GM12878 (cell line): ENCODE results near the gene CACNG1. TPM values are rescaled to one million over a fixed set of nuclear protein-coding genes. Genes with fewer than 3 reads are reported as not detected.

Experiments used
- ATAC-seq: fragments of 200-7000 bp; cut with Tn5 transposase; 3 replicates; pipeline ENCODE4 v1.9.1; 2020; ENCODE audit warnings: mild to moderate bottlenecking, moderate library complexity
- BruUV-seq: library from RNA; stranded (reverse); fragments of 400-500 nt; replicated peaks from 2 replicates; lab custom pipeline; 2021; lab: Mats Ljungman, UMichigan
- CTCF ChIA-PET: fragments of 300-600 bp; sonication (Branson Sonifier 250); formaldehyde crosslinking; extraction: SDS; loops from one replicate; lab custom pipeline; 2021; ENCODE audit warnings: inconsistent platforms; lab: Yijun Ruan, JAX
- POLR2A ChIA-PET: fragments of 350-600 bp; formaldehyde crosslinking; extraction: SDS; loops from one replicate; lab custom pipeline; 2021; ENCODE audit warnings: inconsistent platforms; lab: Charles Lee
- RAD21 ChIA-PET: fragments of 300-600 bp; sonication (Branson Sonifier 250); formaldehyde crosslinking; loops from one replicate; lab custom pipeline; 2023; ENCODE audit warnings: antibody characterized with exemption; ENCODE audit not compliant: unreplicated experiment; lab: Charles Lee
- SMC1A ChIA-PET: fragments of 300-600 bp; sonication (Branson Sonifier 250); formaldehyde crosslinking; loops from one replicate; lab custom pipeline; 2023; ENCODE audit not compliant: unreplicated experiment, uncharacterized antibody; lab: Charles Lee
- DNase-seq: peaks from one replicate; pipeline ENCODE4 v3.0.0-alpha.2; 2011; ENCODE audit warnings: low read depth, low spot score
- FAIRE-seq: peaks from 3 replicates; lab custom pipeline; 2011; peaks lifted over from hg19 to GRCh38; lab: Jason Lieb, UNC
- H2AFZ ChIP-seq: 2 replicates; pipeline ENCODE4 v1.6.0; 2011; ENCODE audit warnings: low read depth, low read length, control low read depth; ENCODE audit not compliant: control insufficient read depth
- H3K27ac ChIP-seq: 2 replicates; pipeline ENCODE4 v1.5.1; 2011; ENCODE audit warnings: control low read depth; ENCODE audit not compliant: control insufficient read depth, insufficient read depth
- H3K27me3 ChIP-seq, 2 experiments: replicated peaks in 1 of 2; 2 replicates each; pipeline versions ENCODE4 v1.6.0 to v1.6.1; 2011; ENCODE audit warnings: low read length in 1 of 2; ENCODE audit not compliant: control insufficient read depth in 2 of 2, insufficient read depth in 2 of 2
- H3K36me3 ChIP-seq, 2 experiments: 2 replicates each; pipeline ENCODE4 v1.5.1; 2011; ENCODE audit warnings: low read length in 1 of 2; ENCODE audit not compliant: control insufficient read depth in 2 of 2, insufficient read depth in 2 of 2
- H3K4me1 ChIP-seq: 2 replicates; pipeline ENCODE4 v1.6.1; 2011; ENCODE audit warnings: mild to moderate bottlenecking, low read length, moderate library complexity, mixed read lengths; ENCODE audit not compliant: control insufficient read depth, insufficient read depth
- H3K4me2 ChIP-seq: 2 replicates; pipeline ENCODE4 v1.6.0; 2011; ENCODE audit warnings: control low read depth; ENCODE audit not compliant: control insufficient read depth, insufficient read depth
- H3K4me3 ChIP-seq: fragments of 200-600 bp; sonication (generic); 2 replicates; pipeline ENCODE4 v1.5.1; 2016
- H3K79me2 ChIP-seq: 2 replicates; pipeline ENCODE4 v1.6.0; 2011; ENCODE audit warnings: low read length; ENCODE audit not compliant: control insufficient read depth, insufficient read depth
- H3K9ac ChIP-seq: 2 replicates; pipeline ENCODE4 v1.8.0; 2011; ENCODE audit warnings: low read length, control low read depth, mixed read lengths; ENCODE audit not compliant: control insufficient read depth, insufficient read depth
- H3K9me3 ChIP-seq: replicated peaks from 3 replicates; pipeline ENCODE4 v1.5.1; 2011; ENCODE audit warnings: mild to moderate bottlenecking, low read length; ENCODE audit not compliant: control insufficient read depth, insufficient read depth
- H4K20me1 ChIP-seq: 2 replicates; pipeline ENCODE4 v1.6.0; 2011; ENCODE audit not compliant: control insufficient read depth, insufficient read depth
- RAD21 ChIP-seq: IDR thresholded peaks from 2 replicates; pipeline ENCODE4 v1.6.1; 2011; ENCODE audit warnings: mild to moderate bottlenecking, low read depth, low read length, moderate library complexity; ENCODE audit not compliant: insufficient read depth
- RBBP5 ChIP-seq: fragments of 200-600 bp; sonication (generic); conservative IDR thresholded peaks from 2 replicates; pipeline ENCODE4 v1.6.1; 2016
- SMAD5 ChIP-seq: IDR thresholded peaks from 2 replicates; pipeline ENCODE4 v1.6.1; 2016; ENCODE audit warnings: antibody characterized with exemption, low read depth
- SREBF2 ChIP-seq: IDR thresholded peaks from 2 replicates; pipeline ENCODE4 v1.6.1; 2012; ENCODE audit warnings: mild to moderate bottlenecking, low read length
- TCF12 ChIP-seq: IDR thresholded peaks from 2 replicates; pipeline ENCODE4 v1.6.1; 2011; ENCODE audit warnings: low read depth, mild to moderate bottlenecking, low read length
- ZNF207 ChIP-seq: fragments of 450-650 bp; IDR thresholded peaks from 2 replicates; pipeline ENCODE4 v1.6.1; 2014; ENCODE audit warnings: antibody characterized with exemption, mild to moderate bottlenecking, borderline replicate concordance
- WGBS: methylation state at CpG from one replicate; pipeline ENCODE4 v1.1.6; 2016; ENCODE audit warnings: low lambda C conversion rate; ENCODE audit not compliant: insufficient replicate concordance, insufficient coverage; ENCODE audit errors: missing lambda C conversion rate; 5-methylcytosine and 5-hydroxymethylcytosine counted together
- in situ Hi-C: fragments of 300-500 bp; cut with MboI; formaldehyde crosslinking; loops from 9 replicates; pipeline ENCODE4 v1.14.3; 2018; ENCODE audit warnings: mixed read lengths
- intact Hi-C: fragments of 100-400 bp; cut with micrococcal nuclease; formaldehyde crosslinking; loops from one replicate; pipeline ENCODE4 v1.14.2; 2022; ENCODE audit not compliant: unreplicated experiment
- polyA plus RNA-seq, 11 experiments: library from polyadenylated mRNA; depleted of rRNA in 4 of 11; unstranded in 6 of 11; stranded (reverse) in 5 of 11; fragments of >200 nt; fragmentation: Nextera tagmentation in 4 of 11; fragmentation: Illumina TruSeq in 1 of 11; extraction: Ambion mirVana in 4 of 11; extraction: Trizol in 1 of 11; gene quantifications; 1 replicate in 1 of 11; 2 replicates in 10 of 11; pipeline versions ENCODE4 v1.2.1 to v1.2.3, GENCODE V29; 2011 to 2016; ENCODE audit warnings: inconsistent platforms in 2 of 11, missing spikeins in 2 of 11, low read depth in 1 of 11
- total RNA-seq, 4 experiments: library from RNA; depleted of rRNA in 3 of 4; stranded (reverse); fragments of >200 nt in 3 of 4; fragmentation: Illumina TruSeq in 1 of 4; extraction: Trizol in 1 of 4; gene quantifications; 2 replicates each; pipeline versions ENCODE4 v1.2.1 to v1.2.3, GENCODE V29; 2013 to 2021
- TF ChIP-seq, protein P1 (sequence below): fragments of 450-650 bp; conservative IDR thresholded peaks from 2 replicates; pipeline ENCODE4 v1.6.1; 2017; ENCODE audit warnings: mild to moderate bottlenecking, moderate library complexity

CACNG1 gene
- total and polyA plus RNA-seq, 10 of the 15 experiments (the other 5 are each of a cell fraction or from before 2014, with no cell fraction given): not detected

DNA sequence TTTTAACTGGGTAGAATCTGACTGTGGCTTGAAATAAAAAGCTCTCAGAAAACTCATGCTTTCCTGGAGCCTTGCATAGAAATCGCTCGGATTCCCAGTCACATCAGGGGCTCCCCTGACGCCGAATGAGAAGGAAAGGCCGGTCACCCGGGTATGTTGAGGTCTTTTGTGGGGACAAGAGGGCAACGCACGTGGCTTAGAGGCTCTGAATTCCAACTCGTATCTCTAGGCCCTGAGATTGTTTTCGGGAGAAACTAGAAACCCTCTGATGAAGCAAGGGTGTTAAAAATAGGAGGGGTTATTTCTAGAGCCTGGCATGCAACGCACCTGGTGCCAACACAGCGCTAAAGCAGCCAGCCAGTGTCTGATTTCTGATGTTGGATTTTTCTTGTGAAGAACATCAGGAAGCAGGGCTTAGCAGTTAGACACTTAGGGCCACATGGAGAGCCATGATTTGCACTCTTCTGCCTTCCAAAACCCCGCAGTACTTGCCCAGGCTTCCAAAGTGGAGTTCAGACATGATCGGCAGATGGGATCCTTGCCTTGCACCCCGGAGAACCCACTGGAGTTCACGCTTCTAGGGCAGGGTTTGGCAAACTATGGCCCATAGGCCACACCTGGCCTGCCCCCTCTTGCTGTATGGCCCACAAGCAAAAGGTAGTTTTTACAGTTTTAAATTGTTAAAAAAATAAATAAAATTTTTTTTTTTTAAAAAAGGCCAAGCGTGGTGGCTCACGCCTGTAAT lies 12.6 kb downstream of the CACNG1 start (continued):
- TF ChIP-seq, protein P1, sequence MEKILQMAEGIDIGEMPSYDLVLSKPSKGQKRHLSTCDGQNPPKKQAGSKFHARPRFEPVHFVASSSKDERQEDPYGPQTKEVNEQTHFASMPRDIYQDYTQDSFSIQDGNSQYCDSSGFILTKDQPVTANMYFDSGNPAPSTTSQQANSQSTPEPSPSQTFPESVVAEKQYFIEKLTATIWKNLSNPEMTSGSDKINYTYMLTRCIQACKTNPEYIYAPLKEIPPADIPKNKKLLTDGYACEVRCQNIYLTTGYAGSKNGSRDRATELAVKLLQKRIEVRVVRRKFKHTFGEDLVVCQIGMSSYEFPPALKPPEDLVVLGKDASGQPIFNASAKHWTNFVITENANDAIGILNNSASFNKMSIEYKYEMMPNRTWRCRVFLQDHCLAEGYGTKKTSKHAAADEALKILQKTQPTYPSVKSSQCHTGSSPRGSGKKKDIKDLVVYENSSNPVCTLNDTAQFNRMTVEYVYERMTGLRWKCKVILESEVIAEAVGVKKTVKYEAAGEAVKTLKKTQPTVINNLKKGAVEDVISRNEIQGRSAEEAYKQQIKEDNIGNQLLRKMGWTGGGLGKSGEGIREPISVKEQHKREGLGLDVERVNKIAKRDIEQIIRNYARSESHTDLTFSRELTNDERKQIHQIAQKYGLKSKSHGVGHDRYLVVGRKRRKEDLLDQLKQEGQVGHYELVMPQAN: no peak
- no peak for TF ChIP-seq SREBF2

DNA sequence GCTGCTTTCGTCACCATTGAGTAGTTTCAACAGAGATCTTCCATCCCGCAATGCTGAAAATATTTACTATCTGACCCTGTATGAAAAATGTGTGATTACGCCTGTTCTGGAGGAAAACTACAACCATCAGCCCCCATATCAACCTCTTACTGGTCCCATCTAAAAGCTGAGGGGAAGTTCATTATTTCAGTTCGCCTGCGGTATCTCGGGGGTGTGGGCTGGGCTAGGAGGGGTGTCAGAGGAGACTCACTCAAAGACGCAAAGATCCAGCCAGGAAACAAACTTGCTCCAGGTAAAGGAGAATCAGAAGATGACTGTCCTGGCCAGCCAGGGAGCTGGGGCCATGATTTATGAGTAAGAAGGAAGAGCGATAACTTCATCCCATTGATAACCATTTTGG lies 13.7 kb downstream of the CACNG1 start:
- H3K4me3 ChIP-seq: no peak overlapping the region
- ChIA-PET SMC1A (interaction anchor here (0.6 kb wide), 1 partner anchor 24 kb away, joined by 3 read pairs; no protein-coding TSS in a partner anchor), POLR2A (interaction anchor here (0.9 to 1.0 kb wide), 2 partner anchors 11 to 13 kb away, joined by 4 to 9 read pairs; no protein-coding TSS in a partner anchor), RAD21 (no interaction called here), CTCF (no interaction called here)
- no peak for FAIRE-seq
- no peak overlapping the region for H2AFZ ChIP-seq
- no peak for DNase-seq
- in situ Hi-C loops (no loop called here), intact Hi-C loops (no loop called here)
- H3K79me2 ChIP-seq: no peaks in the 10 kb centered on the region
- H3K9ac ChIP-seq: no peak overlapping the region
- H3K4me2 ChIP-seq: no peak overlapping the region
- no peaks in the 10 kb centered on the region for H3K36me3 ChIP-seq
- no peak for TF ChIP-seq ZNF207
- TF ChIP-seq RBBP5: no peak
- TF ChIP-seq TCF12: no peak
- TF ChIP-seq RAD21: no peak
- no peak for TF ChIP-seq SMAD5
- BruUV-seq: no TSS peak
- no peaks in the 10 kb centered on the region for H3K9me3 ChIP-seq
- no peak for ATAC-seq
- no peaks in the 10 kb centered on the region for H3K4me1 ChIP-seq
- no peaks in the 10 kb centered on the region for H4K20me1 ChIP-seq
- no peaks in the 10 kb centered on the region for H3K27me3 ChIP-seq
- whole genome bisulfite sequencing: 84% methylated on average over 8 of the region's 8 CpGs
- H3K27ac ChIP-seq: no peak overlapping the region
